Glomerular visceral epithelial cell (primary cell): Measurements from ENCODE around the gene SH3BGRL2.
"Not testable (repeated sequence)": the region's sequence is repeated elsewhere in the genome, so short reads cannot be mapped to it uniquely, and the experiment has no call there.

Experiments used
- DNase-seq: peaks from one replicate; pipeline ENCODE4 v3.0.0-alpha.2; 2016; ENCODE audit errors: extremely low spot score

The SH3BGRL2 gene

DNA sequence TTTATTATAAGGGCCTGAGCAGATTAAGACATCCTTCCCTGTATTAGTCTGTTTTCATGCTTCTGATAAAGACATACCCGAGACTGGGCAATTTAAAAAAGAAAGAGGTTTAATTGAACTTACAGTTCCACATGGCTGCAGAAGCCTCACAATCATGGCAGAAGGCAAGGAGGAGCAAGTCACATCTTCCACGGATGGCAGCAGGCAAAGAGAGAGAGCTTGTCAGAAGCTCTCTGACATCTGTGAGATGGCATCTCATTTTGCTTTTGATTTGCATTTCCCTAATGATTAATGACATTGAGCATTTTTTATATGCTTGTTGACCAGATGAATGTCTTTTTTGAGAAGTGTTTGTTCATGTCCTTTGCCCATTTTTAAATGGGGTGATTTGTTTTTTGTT, 114.2 kb downstream of the SH3BGRL2 start:
- not testable (repeated sequence) for DNase-seq

DNA sequence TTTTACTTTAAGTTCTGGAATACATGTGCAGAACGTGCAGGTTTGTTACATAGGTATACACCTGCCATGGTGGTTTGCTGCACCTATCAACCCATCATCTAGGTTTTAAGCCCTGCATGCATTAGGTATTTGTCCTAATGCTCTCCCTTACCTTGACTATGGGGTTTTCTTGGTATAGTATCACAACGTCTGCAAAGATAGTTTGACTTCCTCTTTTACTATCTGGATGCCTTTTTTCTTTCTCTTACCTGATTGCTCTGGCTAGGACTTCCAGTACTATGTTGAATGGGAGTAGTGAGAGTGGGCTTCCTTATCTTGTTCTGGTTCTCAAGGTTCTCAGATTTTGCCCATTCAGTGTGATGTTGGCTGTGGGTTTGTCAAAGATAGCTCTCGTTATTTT, 115.2 kb downstream of the SH3BGRL2 start:
- DNase-seq = not testable (repeated sequence)

DNA sequence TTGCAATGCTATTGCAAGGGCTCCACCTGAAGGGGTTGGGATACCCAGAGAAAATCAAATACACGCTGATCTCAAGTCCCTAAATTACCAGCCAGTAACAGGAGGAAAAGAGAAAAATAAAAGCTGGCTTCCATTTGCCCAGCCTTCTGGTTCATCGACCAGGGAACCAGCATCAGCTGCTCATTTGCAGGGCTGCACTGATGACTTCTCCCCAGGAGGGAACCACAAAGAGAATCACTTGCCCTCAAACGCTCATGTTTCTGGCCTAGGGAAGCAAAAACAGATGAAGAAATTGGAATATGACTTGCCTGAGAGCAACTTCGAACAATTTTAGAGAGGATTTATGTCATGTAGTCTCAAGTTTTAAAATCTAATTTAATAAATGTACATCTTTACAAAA, 119.7 kb downstream of the SH3BGRL2 start:
- DNase-seq = no peak
